Pancreas (tissue), 10 donors: ENCODE results near the gene DHX58. TPM values are rescaled to one million over a fixed set of nuclear protein-coding genes. Genes with fewer than 3 reads are reported as not detected.

Experiments
- ATAC-seq, 4 donors: fragments of 200-7000 bp; cut with Tn5 transposase; one replicate each; pipeline versions ENCODE4 v1.8.0 to v1.9.1; 2020; ENCODE audit warnings: mild to moderate bottlenecking in 4 of 4, moderate library complexity in 4 of 4
- DNase-seq, 6 donors: peaks; one replicate each; pipeline ENCODE4 v3.0.0-alpha.2; 2020
- FAIRE-seq: peaks from 2 replicates; lab custom pipeline; 2012; peaks lifted over from hg19 to GRCh38; lab: Jason Lieb, UNC
- H3K27ac ChIP-seq, 4 donors: fragments of 200-600 bp; sonication (generic); 1 replicate in 3 of 4; 2 replicates in 1 of 4; pipeline versions ENCODE4 v1.5.0 to v1.8.0; 2020
- H3K27me3 ChIP-seq, 4 donors: fragments of 200-600 bp; one replicate each; pipeline ENCODE4 v1.8.0; 2021
- H3K36me3 ChIP-seq, 3 donors: fragments of 200-600 bp; sonication (generic) in 1 of 3; one replicate each; pipeline versions ENCODE4 v1.5.0 to v1.8.0; 2020 to 2021
- H3K4me1 ChIP-seq, 3 donors: fragments of 200-600 bp; one replicate each; pipeline ENCODE4 v1.8.0; 2021
- H3K4me3 ChIP-seq, 4 donors: fragments of 200-600 bp; sonication (generic) in 2 of 4; one replicate each; pipeline versions ENCODE4 v1.5.0 to v1.8.0; 2020 to 2021
- H3K9me3 ChIP-seq, 4 donors: fragments of 200-600 bp; one replicate each; pipeline ENCODE4 v1.8.0; 2021
- WGBS, 2 donors: extraction: QIAGEN DNeasy Blood & Tissue Kit; methylation state at CpG; one replicate each; pipeline ENCODE4 v1.1.7; 2013; 5-methylcytosine and 5-hydroxymethylcytosine counted together
- intact Hi-C, 3 donors: fragments of 100-400 bp; cut with DNase I; formaldehyde crosslinking; loops; one replicate each; pipeline versions ENCODE4 v1.11.1 to v1.14.2; 2022
- polyA plus RNA-seq, 2 donors: library from polyadenylated mRNA; stranded (reverse); fragments of 200-250 nt; gene quantifications; one replicate each; pipeline ENCODE4 v1.2.3, GENCODE V29; 2013
- total RNA-seq, 6 donors: library from RNA; stranded (reverse); fragmentation: NEBNext Ultra II Directional in 4 of 6; extraction: Animal tissue kit (Norgen Biotek cat#: 25700) in 4 of 6; gene quantifications; one replicate each; pipeline versions ENCODE4 v1.2.1 to v1.2.4, GENCODE V29; 2021 to 2023
- TF ChIP-seq, protein P1 (sequence below), 4 donors: fragments of 200-600 bp; sonication (generic) in 3 of 4; IDR thresholded peaks; one replicate each; pipeline versions ENCODE4 v1.5.0 to v1.8.0; 2021; ENCODE audit warnings: antibody characterized with exemption in 4 of 4
- donor health status: healthy with polysubstance abuse.
- donor health status: DM: no; HTN: no; CAD: no; lungs with moderate emphysema.
- donor health status: DM: no; HTN: no; CAD: no.
- donor health status: control.
- donor health status: control.
- donor health status: Bipolar disorder and iron deficiency.
- donor health status: DM: yes; HTN: yes; CAD: no.
- donor health status: DM: no; HTN: no; CAD: no.
- donor health status: DM: no; HTN: no; CAD: no.
- donor health status: DM: yes; HTN: yes; CAD: no.

DHX58 gene
- total and polyA plus RNA-seq, 8 donors: 3.7 to 22.8 (median 6.8) TPM

DNA sequence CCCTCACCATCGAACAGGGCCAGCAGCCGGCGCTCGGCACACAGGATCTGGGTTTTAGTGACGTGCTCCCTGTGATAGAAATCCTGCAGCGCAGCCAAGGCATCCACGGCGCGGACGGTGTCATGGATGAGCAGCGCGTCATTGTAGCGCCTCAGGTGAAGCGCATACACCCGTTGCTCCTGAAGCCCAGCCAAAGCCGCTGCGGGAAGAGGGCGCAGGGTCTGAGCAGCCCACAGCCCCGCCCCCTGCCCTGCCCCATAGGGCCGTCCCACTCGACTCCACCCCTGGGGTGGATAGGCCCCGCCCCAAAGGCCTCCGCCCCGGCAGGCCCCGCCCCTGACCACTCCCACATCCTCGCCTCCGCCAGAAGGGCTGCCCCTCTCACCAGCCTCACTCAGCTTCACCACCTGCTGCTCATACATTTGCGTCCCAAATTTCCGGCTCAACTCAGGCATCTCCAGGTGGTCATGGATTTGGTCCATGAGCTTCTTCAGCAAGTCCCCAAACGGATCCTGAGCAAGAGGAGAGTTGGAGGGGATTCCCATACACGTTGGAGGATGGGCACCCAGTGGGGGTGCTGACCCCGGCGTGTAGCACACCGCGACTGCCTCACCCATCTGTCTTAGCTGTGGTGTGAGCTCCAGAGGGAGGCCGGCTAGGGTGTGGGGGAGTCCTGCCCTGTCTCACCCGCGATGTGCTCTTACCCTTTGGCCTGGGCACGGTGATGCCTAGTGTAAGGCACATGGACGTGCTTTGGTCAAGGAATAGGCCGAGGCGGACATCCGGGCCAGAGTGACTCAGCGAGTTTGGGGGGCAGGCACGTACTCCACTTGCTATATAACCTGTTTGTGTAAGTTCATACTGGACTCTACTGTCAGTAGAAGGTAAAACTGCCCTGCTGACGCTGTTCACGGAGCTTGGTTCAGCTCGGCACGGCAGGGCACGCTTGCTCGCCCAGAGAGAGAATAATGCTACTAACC lies 4.6 kb downstream of the DHX58 start:
- no peak for FAIRE-seq
- Histone ChIP-seq H3K4me3 (no peak overlapping the region), H3K36me3 (no peaks in the 10 kb centered on the region), H3K9me3 (no peaks in the 10 kb centered on the region), H3K4me1 (peaks cover 2 to 9% (median 8%) of the 10 kb centered on the region in 3 donors), H3K27me3 (no peaks in the 10 kb centered on the region), H3K27ac (no peak overlapping the region)
- WGBS, 2 donors: 74 to 77% methylated on average over 50 to 51 of the region's 51 CpGs
- intact Hi-C loops: loop anchor here in 1 of 3 donors (10.0 kb wide), 1 partner anchor 83 kb away; the partner anchor contains the start of gene NKIRAS2
- peak; percentile 38 to 81 (median 58) for ATAC-seq
- TF ChIP-seq, protein P1, sequence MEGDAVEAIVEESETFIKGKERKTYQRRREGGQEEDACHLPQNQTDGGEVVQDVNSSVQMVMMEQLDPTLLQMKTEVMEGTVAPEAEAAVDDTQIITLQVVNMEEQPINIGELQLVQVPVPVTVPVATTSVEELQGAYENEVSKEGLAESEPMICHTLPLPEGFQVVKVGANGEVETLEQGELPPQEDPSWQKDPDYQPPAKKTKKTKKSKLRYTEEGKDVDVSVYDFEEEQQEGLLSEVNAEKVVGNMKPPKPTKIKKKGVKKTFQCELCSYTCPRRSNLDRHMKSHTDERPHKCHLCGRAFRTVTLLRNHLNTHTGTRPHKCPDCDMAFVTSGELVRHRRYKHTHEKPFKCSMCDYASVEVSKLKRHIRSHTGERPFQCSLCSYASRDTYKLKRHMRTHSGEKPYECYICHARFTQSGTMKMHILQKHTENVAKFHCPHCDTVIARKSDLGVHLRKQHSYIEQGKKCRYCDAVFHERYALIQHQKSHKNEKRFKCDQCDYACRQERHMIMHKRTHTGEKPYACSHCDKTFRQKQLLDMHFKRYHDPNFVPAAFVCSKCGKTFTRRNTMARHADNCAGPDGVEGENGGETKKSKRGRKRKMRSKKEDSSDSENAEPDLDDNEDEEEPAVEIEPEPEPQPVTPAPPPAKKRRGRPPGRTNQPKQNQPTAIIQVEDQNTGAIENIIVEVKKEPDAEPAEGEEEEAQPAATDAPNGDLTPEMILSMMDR (IDR thresholded peaks at IDR 0.05): no peak
- DNase-seq: peak; percentile 68 to 82 (median 78)

DNA sequence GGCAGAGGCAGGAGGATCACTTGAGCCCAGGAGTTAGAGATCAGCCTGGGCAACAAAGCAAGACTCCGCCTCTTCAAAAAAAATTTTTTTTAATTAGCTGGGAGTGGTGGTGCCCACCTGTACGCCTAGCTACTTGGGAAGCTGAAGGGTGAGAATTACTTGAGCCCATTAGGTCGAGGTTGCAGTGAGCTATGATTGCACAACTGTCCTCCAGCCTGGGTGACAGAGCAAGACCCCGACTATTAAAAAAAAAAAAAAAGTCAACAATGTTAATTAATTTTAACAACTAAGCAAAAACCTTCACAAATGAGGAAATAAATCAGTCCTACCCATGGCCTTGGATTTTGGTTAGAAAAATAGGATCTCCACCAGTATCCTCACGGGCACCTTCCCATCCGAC lies 5.4 kb downstream of the DHX58 start:
- FAIRE-seq (no peak), DNase-seq (no peak), ATAC-seq (no peak)
- WGBS, 2 donors: 81 to 84% methylated on average over 6 of the region's 6 CpGs
- H3K4me1 ChIP-seq: peaks cover 0 to 6% (median 5%) of the 10 kb centered on the region in 3 donors
- intact Hi-C loops: loop anchor here in 1 of 3 donors (10.0 kb wide), 1 partner anchor 82 kb away; the partner anchor contains the start of gene NKIRAS2
- no peaks in the 10 kb centered on the region for H3K9me3 ChIP-seq
- no peak overlapping the region for H3K4me3 ChIP-seq
- TF ChIP-seq, protein P1 (IDR thresholded peaks at IDR 0.05): no peak
- H3K27ac ChIP-seq: no peak overlapping the region
- no peaks in the 10 kb centered on the region for H3K27me3 ChIP-seq
- H3K36me3 ChIP-seq: no peaks in the 10 kb centered on the region

DNA sequence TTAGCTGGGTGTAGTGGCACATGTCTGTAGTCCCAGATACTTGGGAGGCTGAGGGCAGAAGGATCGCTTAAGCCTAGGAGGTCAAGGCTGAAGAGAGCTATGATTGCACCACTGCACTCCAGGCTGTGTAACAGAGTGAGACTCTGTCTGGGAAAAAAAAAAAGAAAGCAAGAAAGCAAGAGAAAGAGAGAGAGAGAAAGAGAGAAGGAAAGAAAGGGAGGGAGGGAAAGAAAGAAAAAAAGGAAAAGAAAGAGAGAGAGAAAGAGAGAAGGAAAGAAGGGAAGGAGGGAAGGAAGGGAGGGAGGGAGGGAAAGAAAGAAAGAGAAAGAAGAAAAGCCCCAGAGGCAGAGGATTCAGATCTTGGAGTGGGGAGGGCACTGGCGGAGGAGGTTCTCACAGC lies 6.5 kb downstream of the DHX58 start:
- Histone ChIP-seq H3K36me3 (no peaks in the 10 kb centered on the region), H3K27me3 (no peaks in the 10 kb centered on the region), H3K4me3 (no peak overlapping the region), H3K9me3 (no peaks in the 10 kb centered on the region), H3K27ac (no peak overlapping the region), H3K4me1 (no peaks in the 10 kb centered on the region)
- intact Hi-C loops: loop anchor here in 1 of 3 donors (10.0 kb wide), 1 partner anchor 81 kb away; the partner anchor contains the start of gene NKIRAS2
- WGBS, 2 donors: 91 to 98% methylated on average over 2 of the region's 2 CpGs
- ATAC-seq: no peak
- TF ChIP-seq, protein P1 (IDR thresholded peaks at IDR 0.05): no peak
- no peak for FAIRE-seq
- DNase-seq: no peak

DNA sequence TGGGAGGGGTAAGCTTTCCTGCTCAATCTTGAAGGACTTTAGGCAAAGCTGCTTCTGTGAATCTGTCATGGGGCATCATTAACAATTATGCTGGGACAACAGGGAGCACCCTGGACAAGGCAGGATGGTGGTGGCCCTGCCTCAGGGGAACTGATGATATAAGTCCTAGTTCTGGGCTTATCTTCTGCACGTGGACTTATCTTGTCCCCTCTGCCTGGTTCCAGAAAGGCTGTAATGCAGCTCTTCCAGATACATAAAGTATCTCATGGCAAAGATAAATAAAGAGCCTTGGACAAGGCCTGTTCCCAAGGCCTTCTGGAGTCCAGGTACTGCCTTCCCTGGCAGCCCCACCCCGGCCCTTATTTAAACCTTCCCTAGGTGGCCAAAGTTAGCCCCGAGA lies 8.2 kb downstream of the DHX58 start:
- no peaks in the 10 kb centered on the region for H3K27me3 ChIP-seq
- TF ChIP-seq, protein P1 (IDR thresholded peaks at IDR 0.05): no peak
- no peak overlapping the region for H3K27ac ChIP-seq
- no peaks in the 10 kb centered on the region for H3K9me3 ChIP-seq
- ATAC-seq: no peak
- no peak for DNase-seq
- no peak for FAIRE-seq
- H3K4me3 ChIP-seq: no peak overlapping the region
- intact Hi-C loops: loop anchor here in 2 of 3 donors (5.0 to 10.0 kb wide), 2 partner anchors 37 to 79 kb away; partner anchors contain the start of gene NKIRAS2 (in 1 of the 2)
- no peaks in the 10 kb centered on the region for H3K36me3 ChIP-seq
- WGBS, 2 donors: 72 to 74% methylated on average over 3 of the region's 3 CpGs
- no peaks in the 10 kb centered on the region for H3K4me1 ChIP-seq
